ENCODE results near the gene COX11. TPM values are rescaled to one million over a fixed set of nuclear protein-coding genes. Genes with fewer than 3 reads are reported as not detected.
A peak's percentile ranks its signal among the peaks of the same experiment; 100 is the strongest.

Gene COX11
- total and polyA plus RNA-seq, 10 donors, result 20.4 to 47.0 (median 36.8) TPM

DNA sequence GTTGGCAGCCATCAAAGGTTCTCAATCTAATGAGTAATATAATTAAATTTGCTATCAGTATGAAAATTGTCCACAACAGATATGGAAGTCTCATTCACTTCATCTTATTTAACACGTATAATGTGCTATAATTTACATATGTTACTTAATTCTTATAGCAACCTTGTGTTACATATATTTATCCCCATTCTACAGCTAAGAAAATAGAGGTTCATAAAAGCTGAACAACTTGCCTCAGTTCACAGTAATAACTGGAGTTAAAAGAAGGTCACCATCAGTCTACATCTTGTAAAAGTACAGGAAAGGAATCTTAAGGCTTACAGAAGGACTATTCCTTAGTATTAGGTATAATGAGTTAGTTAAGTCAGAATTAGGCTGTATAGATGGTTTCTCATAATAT lies 28.0 kb upstream of the COX11 start:
- H3K27me3 ChIP-seq (replicated peaks in 1 of 7), result no peaks in the 10 kb centered on the region
- no peak overlapping the region for H3K4me3 ChIP-seq
- no peaks in the 10 kb centered on the region for H3K4me1 ChIP-seq
- TF ChIP-seq CTCF (IDR thresholded peaks at IDR 0.05 in 8 of 11, conservative IDR thresholded peaks at IDR 0.05 in 3 of 11), result no peak
- no peak for TF ChIP-seq POLR2AphosphoS5 (IDR thresholded peaks at IDR 0.05)
- TF ChIP-seq POLR2A (IDR thresholded peaks at IDR 0.05), result no peak
- H3K27ac ChIP-seq, result no peak overlapping the region
- no peak for DNase-seq
- peaks cover 0 to 32% (median 0%) of the 10 kb centered on the region in 6 donors for H3K36me3 ChIP-seq
- intact Hi-C loops (cut with DNase I; ENCODE audit: low total_unique reads), result no loop called here
- H3K9me3 ChIP-seq, result no peaks in the 10 kb centered on the region
- 83 to 98% (median 95%) methylated on average over 1 of the region's 1 CpG for WGBS, 5 donors

- no peaks in the 10 kb centered on the region for H3K4me1 ChIP-seq
- no peak for DNase-seq
- no peak overlapping the region for H3K27ac ChIP-seq
- H3K27me3 ChIP-seq (replicated peaks in 1 of 7), result no peaks in the 10 kb centered on the region
- peaks cover 0 to 16% (median 0%) of the 10 kb centered on the region in 6 donors for H3K36me3 ChIP-seq
- H3K4me3 ChIP-seq, result no peak overlapping the region
- WGBS, 5 donors, result 86 to 93% (median 88%) methylated on average over 8 of the region's 8 CpGs
- intact Hi-C loops (cut with DNase I; ENCODE audit: low total_unique reads), result loop anchor here (5.0 kb wide), 2 partner anchors 304 to 354 kb away; no protein-coding TSS in a partner anchor
- TF ChIP-seq POLR2AphosphoS5 (IDR thresholded peaks at IDR 0.05) (no peak), POLR2A (IDR thresholded peaks at IDR 0.05) (no peak), CTCF (IDR thresholded peaks at IDR 0.05 in 8 of 11, conservative IDR thresholded peaks at IDR 0.05 in 3 of 11) (peak; percentile 31 to 73 (median 64))
- no peaks in the 10 kb centered on the region for H3K9me3 ChIP-seq
Observed at GRCh38 chr17:54992797-54993639, 24.6 kb upstream of the COX11 start.

- WGBS, 5 donors, result 95 to 100% (median 97%) methylated on average over 1 of the region's 1 CpG
- no peak for DNase-seq
- H3K4me1 ChIP-seq, result no peaks in the 10 kb centered on the region
- no peak overlapping the region for H3K4me3 ChIP-seq
- H3K27ac ChIP-seq, result no peak overlapping the region
- no peak for TF ChIP-seq CTCF (IDR thresholded peaks at IDR 0.05 in 8 of 11, conservative IDR thresholded peaks at IDR 0.05 in 3 of 11)
- TF ChIP-seq POLR2A (IDR thresholded peaks at IDR 0.05), result no peak
- no peak for TF ChIP-seq POLR2AphosphoS5 (IDR thresholded peaks at IDR 0.05)
- peaks cover 0 to 16% (median 0%) of the 10 kb centered on the region in 6 donors for H3K36me3 ChIP-seq
- H3K27me3 ChIP-seq (replicated peaks in 1 of 7), result no peaks in the 10 kb centered on the region
- H3K9me3 ChIP-seq, result no peaks in the 10 kb centered on the region
- intact Hi-C loops (cut with DNase I; ENCODE audit: low total_unique reads), result loop anchor here (5.0 kb wide), 2 partner anchors 306 to 356 kb away; no protein-coding TSS in a partner anchor
Observed at GRCh38 chr17:54991567-54991966, 23.1 kb upstream of the COX11 start.

DNA sequence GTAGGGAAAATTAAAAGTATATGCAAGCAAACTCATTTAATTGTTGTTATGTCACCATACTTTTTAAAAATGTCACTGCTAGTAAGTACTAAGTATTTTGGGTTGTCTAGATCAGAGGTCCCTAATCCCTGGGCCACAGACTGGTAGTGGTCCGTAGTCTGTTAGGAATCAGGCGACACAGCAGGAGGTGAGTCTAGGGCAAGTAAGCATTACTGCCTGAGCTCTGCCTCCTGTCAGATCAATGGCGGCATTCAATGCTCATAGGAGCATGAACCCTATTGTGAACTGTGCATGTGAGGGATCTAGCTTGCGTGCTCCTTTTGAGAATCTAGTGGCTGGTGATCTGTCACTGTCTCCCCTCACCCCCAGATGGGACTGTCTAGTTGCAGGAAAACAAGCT lies 21.7 kb upstream of the COX11 start:
- Histone ChIP-seq H3K4me3 (no peak overlapping the region), H3K27ac (no peak overlapping the region), H3K36me3 (peaks cover 0 to 9% (median 0%) of the 10 kb centered on the region in 6 donors), H3K4me1 (no peaks in the 10 kb centered on the region), H3K9me3 (no peaks in the 10 kb centered on the region), H3K27me3 (replicated peaks in 1 of 7) (no peaks in the 10 kb centered on the region)
- WGBS, 5 donors, result 93 to 97% (median 95%) methylated on average over 4 of the region's 4 CpGs
- intact Hi-C loops (cut with DNase I; ENCODE audit: low total_unique reads), result loop anchor here (5.0 kb wide), 2 partner anchors 307 to 357 kb away; no protein-coding TSS in a partner anchor
- DNase-seq, result no peak
- TF ChIP-seq CTCF (IDR thresholded peaks at IDR 0.05 in 8 of 11, conservative IDR thresholded peaks at IDR 0.05 in 3 of 11), result no peak
- TF ChIP-seq POLR2A (IDR thresholded peaks at IDR 0.05), result no peak
- TF ChIP-seq POLR2AphosphoS5 (IDR thresholded peaks at IDR 0.05), result no peak
